Renal pelvis (tissue), 4 donors: Measurements from ENCODE around the gene RABAC1. TPM values are rescaled to one million over a fixed set of nuclear protein-coding genes. Genes with fewer than 3 reads are reported as not detected.
"Not testable (repeated sequence)": the region's sequence is repeated elsewhere in the genome, so short reads cannot be mapped to it uniquely, and the experiment has no call there.

Source experiments
- DNase-seq: peaks from one replicate; pipeline ENCODE4 v3.0.0-alpha.2; 2013
- polyA plus RNA-seq, 3 donors: library from polyadenylated mRNA; unstranded; fragments of 120-200 nt; gene quantifications; one replicate each; pipeline ENCODE4 v1.2.1, GENCODE V29; 2013; ENCODE audit not compliant: insufficient read length in 3 of 3

The RABAC1 gene
- polyA plus RNA-seq, 3 donors, result 80.8 to 91.6 (median 82.6) TPM

DNA sequence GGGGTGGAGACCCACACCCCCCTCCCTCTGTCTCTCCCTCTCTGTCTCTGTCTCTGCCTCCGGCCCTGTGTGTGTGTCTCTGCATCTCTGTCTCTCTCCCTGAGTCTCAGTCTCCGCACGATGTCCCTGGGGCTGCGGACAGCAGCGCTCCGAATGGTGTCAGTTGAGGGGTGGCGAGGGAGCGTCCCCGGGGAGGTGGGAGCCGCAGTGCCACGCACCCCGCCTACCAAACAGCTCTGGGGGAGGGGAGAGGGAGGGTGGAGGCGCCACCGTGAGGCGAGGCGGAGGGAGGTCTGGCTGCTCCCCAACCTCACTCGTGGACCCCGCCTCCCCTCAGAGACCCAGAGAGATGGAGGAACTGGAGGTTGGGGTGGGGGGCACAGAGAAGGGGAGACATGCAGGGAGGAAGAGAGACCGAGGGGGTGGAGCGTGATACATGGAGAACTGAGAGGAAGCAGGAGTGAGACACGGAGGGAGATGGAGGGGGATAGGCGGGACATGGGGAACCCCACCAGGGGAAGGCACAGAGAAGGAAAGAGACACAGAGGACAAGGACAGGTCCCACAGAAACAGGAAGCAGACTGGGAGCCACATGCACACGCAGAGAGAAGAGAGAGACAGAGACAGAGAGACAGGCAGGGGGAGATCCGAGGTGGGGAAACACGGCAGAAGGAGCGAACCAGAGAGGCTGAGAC, 38.1 kb downstream of the RABAC1 start:
- DNase-seq, result no peak

- no peak for DNase-seq
Measured at GRCh38 chr19:41919948-41920712, 39.0 kb downstream of the RABAC1 start.

DNA sequence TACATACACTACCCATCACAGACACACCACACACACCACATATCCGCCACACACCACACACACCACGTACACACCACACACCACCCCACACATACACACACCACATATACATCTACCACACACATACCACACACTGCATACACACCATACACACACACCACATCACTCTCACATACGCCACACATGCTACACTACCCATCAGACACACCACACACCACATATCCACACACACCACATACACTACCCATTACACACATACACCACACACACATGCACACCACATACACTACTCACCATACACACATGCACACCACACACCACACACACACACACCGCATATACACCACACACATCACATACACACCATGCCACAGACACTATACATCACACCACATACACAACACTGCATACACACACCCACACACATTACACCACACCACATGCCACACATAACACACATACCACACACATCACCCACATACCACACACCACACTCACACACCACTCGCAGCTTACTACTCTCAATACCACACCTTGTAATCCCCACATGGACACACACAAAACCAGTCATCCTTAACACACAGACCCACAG, 40.4 kb downstream of the RABAC1 start:
- no peak for DNase-seq

- DNase-seq, result no peak
Measured at GRCh38 chr19:41918095-41918494, 41.0 kb downstream of the RABAC1 start.

- DNase-seq, result no peak
Measured at GRCh38 chr19:41917676-41918075, 41.4 kb downstream of the RABAC1 start.

DNA sequence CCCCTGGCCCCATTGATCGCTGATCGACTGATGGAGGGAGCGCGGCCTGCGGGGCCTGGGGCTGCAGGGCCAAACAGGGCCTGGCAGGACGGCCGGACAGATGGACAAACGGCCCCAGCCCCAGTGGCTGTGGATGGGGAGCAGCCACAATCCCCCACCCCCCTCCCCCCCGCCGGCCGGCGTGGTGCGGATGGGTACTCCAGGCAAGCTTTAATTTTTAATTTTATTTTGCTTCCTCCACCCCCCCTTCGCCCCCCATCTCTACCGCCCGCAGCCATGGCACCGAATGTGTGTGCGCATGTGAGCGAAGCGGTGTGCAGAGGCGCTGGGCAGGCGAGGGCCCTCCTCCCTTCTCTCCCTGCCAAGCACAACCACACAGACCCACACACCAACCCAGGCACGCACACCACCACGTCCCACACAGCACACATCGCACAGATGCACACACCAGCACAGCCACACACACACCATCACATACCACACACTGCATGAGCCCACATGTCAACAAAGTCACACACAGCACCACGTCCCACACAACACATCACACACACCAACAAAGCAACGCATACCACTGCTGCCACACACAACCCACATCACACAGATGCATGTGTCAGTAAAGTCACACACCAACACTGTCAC, 43.2 kb downstream of the RABAC1 start:
- no peak for DNase-seq

DNA sequence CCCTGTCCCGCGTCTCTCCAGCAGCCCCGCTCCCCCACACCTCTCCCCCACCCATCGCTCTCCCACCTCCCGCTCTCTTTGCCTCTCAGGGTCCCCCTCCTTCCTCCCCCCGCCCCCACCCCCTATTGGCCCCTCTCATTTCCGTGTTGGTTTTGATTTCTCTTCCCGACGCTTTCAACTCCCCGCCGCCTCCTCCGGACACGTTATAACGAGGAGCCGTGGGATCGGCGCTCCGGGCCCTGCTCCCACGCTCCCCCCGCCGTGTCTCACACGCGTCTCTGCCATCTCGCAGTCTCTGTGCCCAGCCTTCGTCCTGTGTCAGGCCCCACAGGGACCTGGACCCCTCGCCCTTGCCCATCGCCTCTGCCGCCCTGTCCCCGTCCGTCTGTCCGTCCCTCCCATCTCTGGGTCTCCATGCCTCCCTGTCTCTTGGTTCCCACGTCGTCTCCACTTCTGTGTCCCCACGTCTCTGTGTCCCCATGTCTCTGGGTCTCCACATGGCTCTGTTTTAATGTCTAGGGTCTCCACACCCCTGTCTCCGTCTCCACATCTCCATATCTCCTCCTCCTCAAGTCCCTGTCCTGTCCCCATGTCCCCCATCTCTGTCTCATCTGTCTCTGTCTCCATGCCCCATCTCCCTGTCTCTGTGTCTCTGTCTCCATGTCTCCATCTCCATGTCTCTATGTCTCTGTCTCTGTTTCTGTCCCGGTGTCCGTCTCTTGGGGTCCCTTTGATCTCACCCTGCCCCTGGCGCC, 43.9 kb downstream of the RABAC1 start:
- DNase-seq, result no peak

DNA sequence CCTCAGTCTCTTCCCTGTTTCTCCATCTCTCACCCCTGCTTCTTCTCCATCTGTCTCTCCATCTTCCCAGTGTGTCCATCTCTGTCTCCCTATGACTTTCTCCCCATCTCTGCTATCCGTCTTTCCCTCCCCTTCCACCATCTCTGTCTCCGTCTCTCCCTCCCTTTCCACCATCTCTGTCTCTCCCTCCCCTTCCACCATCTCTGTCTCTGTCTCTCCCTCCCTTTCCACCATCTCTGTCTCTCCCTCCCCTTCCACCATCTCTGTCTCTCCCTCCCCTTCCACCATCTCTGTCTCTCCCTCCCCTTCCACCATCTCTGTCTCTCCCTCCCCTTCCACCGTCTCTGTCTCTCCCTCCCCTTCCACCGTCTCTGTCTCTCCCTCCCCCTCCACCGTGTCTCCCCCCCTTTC, 44.7 kb downstream of the RABAC1 start:
- DNase-seq, result not testable (repeated sequence)

GRCh38 chr19:41913538-41914423, 45.3 kb downstream of the RABAC1 start:
- DNase-seq, result no peak

- no peak for DNase-seq
Measured at GRCh38 chr19:41912899-41913537, 46.1 kb downstream of the RABAC1 start.

GRCh38 chr19:41911889-41912731, 47.0 kb downstream of the RABAC1 start:
- no peak for DNase-seq

GRCh38 chr19:41910992-41911888, 47.9 kb downstream of the RABAC1 start:
- no peak for DNase-seq

DNA sequence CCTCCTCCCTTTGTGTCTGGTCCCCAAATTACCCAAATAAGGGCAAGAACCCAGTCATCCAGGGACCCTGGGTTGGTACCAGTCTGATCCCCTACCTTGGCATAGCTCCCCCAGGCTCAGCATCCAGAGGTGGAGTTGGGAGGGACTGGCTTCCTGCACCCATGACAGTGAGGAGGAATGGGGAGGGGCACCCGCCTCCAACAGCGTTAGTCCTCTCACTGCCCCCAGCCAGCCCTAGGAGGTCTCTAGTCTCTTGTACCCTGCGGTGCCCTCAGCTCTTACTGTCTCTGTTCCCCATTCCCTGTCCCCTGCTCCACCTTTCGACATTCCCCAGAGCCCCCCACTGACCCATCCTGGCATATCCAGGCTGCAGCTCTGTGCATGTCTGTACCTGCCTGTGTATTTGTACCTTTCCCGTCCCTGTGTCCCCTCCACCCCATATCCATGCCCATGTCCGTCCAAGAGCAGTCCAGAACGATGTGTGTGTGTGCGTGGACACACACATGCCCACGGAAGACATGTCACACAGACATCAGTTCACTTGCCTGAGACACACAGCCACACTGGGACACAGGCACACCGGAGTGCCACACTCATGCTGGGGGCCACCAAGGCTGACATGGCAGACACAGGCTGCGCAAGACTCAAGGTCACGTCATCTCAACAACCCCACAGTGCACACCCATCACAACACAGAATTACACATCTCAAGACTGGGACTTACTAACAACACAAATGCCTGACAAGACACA, 48.7 kb downstream of the RABAC1 start:
- no peak for DNase-seq

DNA sequence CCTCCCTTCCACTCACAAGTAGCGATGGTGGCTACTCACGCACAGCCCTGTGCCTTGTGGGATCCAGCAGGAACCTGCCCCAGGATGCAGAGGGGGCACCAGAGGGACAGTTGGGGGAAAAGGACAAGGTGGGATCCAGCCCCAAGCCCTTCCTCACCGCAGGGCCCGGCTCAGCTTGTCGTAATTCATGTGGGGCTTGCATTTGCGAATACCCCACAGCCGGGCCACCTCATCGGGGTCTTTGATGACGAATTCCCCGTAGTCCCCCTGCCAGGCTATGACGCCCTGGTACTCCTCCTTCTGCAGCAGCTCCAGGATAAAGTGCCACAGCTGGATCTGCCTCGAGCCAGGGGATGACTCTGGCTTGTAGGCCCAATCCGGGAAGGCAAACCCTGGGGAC, 49.4 kb downstream of the RABAC1 start:
- DNase-seq, result no peak

GRCh38 chr19:41908724-41909464, 50.2 kb downstream of the RABAC1 start:
- DNase-seq, result no peak

- DNase-seq, result no peak
Measured at GRCh38 chr19:41907994-41908615, 51.0 kb downstream of the RABAC1 start.
